Measurements from ENCODE around the gene GRAMD2B. TPM values are rescaled to one million over a fixed set of nuclear protein-coding genes. Genes with fewer than 3 reads are reported as not detected.

GRAMD2B gene
- total RNA-seq, 1 donor from 2014 or later = 8.9 TPM

- H3K27ac ChIP-seq (ENCODE audit: low read depth, low read length) = no peak overlapping the region
- H3K9me3 ChIP-seq (ENCODE audit: control insufficient read depth in 3 of 3, low read length in 3 of 3) = no peaks in the 10 kb centered on the region
- no peak overlapping the region for H3K4me3 ChIP-seq (ENCODE audit: low read length in 3 of 3)
- peaks cover 0 to 4% (median 3%) of the 10 kb centered on the region in 3 donors for H3K4me1 ChIP-seq (ENCODE audit: control insufficient read depth in 3 of 3, insufficient read depth in 3 of 3, low read length in 3 of 3)
- H3K27me3 ChIP-seq (ENCODE audit: control insufficient read depth in 3 of 3, insufficient read depth in 3 of 3, low read length in 3 of 3) = no peaks in the 10 kb centered on the region
- H3K9ac ChIP-seq (ENCODE audit: low read depth in 1 of 3, low read length in 3 of 3) = no peak overlapping the region
- no peaks in the 10 kb centered on the region for H3K36me3 ChIP-seq (ENCODE audit: control insufficient read depth in 3 of 3, insufficient read depth in 3 of 3, low read length in 3 of 3)
These were observed 20.2 kb downstream of the GRAMD2B start for GRCh38 chr5:126443374-126443851.

GRCh38 chr5:126444137-126444536 lies 20.9 kb downstream of the GRAMD2B start:
- no peak overlapping the region for H3K9ac ChIP-seq (ENCODE audit: low read depth in 1 of 3, low read length in 3 of 3)
- H3K27ac ChIP-seq (ENCODE audit: low read depth, low read length) = no peak overlapping the region
- H3K36me3 ChIP-seq (ENCODE audit: control insufficient read depth in 3 of 3, insufficient read depth in 3 of 3, low read length in 3 of 3) = no peaks in the 10 kb centered on the region
- no peaks in the 10 kb centered on the region for H3K27me3 ChIP-seq (ENCODE audit: control insufficient read depth in 3 of 3, insufficient read depth in 3 of 3, low read length in 3 of 3)
- peaks cover 0 to 4% (median 3%) of the 10 kb centered on the region in 3 donors for H3K4me1 ChIP-seq (ENCODE audit: control insufficient read depth in 3 of 3, insufficient read depth in 3 of 3, low read length in 3 of 3)
- no peaks in the 10 kb centered on the region for H3K9me3 ChIP-seq (ENCODE audit: control insufficient read depth in 3 of 3, low read length in 3 of 3)
- no peak overlapping the region for H3K4me3 ChIP-seq (ENCODE audit: low read length in 3 of 3)

- no peak overlapping the region for H3K27ac ChIP-seq (ENCODE audit: low read depth, low read length)
These were observed 22.4 kb downstream of the GRAMD2B start for GRCh38 chr5:126445502-126446174.

GRCh38 chr5:126446498-126447224 lies 23.5 kb downstream of the GRAMD2B start:
- H3K9ac ChIP-seq (ENCODE audit: low read depth in 1 of 3, low read length in 3 of 3) = no peak overlapping the region
- no peak overlapping the region for H3K27ac ChIP-seq (ENCODE audit: low read depth, low read length)
- H3K36me3 ChIP-seq (ENCODE audit: control insufficient read depth in 3 of 3, insufficient read depth in 3 of 3, low read length in 3 of 3) = no peaks in the 10 kb centered on the region
- H3K4me1 ChIP-seq (ENCODE audit: control insufficient read depth in 3 of 3, insufficient read depth in 3 of 3, low read length in 3 of 3) = peaks cover 0 to 5% (median 5%) of the 10 kb centered on the region in 3 donors
- no peaks in the 10 kb centered on the region for H3K9me3 ChIP-seq (ENCODE audit: control insufficient read depth in 3 of 3, low read length in 3 of 3)
- no peaks in the 10 kb centered on the region for H3K27me3 ChIP-seq (ENCODE audit: control insufficient read depth in 3 of 3, insufficient read depth in 3 of 3, low read length in 3 of 3)
- H3K4me3 ChIP-seq (ENCODE audit: low read length in 3 of 3) = no peak overlapping the region

More at GRCh38 chr5:126445502-126446174, 22.4 kb downstream of the GRAMD2B start:
- no peaks in the 10 kb centered on the region for H3K9me3 ChIP-seq (ENCODE audit: control insufficient read depth in 3 of 3, low read length in 3 of 3)
- no peaks in the 10 kb centered on the region for H3K36me3 ChIP-seq (ENCODE audit: control insufficient read depth in 3 of 3, insufficient read depth in 3 of 3, low read length in 3 of 3)
- H3K4me3 ChIP-seq (ENCODE audit: low read length in 3 of 3) = no peak overlapping the region
- H3K9ac ChIP-seq (ENCODE audit: low read depth in 1 of 3, low read length in 3 of 3) = no peak overlapping the region
- peaks cover 4 to 8% (median 5%) of the 10 kb centered on the region in 3 donors for H3K4me1 ChIP-seq (ENCODE audit: control insufficient read depth in 3 of 3, insufficient read depth in 3 of 3, low read length in 3 of 3)
- no peaks in the 10 kb centered on the region for H3K27me3 ChIP-seq (ENCODE audit: control insufficient read depth in 3 of 3, insufficient read depth in 3 of 3, low read length in 3 of 3)

GRCh38 chr5:126448720-126449119 lies 25.5 kb downstream of the GRAMD2B start:
- H3K4me1 ChIP-seq (ENCODE audit: control insufficient read depth in 3 of 3, insufficient read depth in 3 of 3, low read length in 3 of 3) = peaks cover 0 to 5% (median 5%) of the 10 kb centered on the region in 3 donors
- H3K27me3 ChIP-seq (ENCODE audit: control insufficient read depth in 3 of 3, insufficient read depth in 3 of 3, low read length in 3 of 3) = no peaks in the 10 kb centered on the region
- H3K9me3 ChIP-seq (ENCODE audit: control insufficient read depth in 3 of 3, low read length in 3 of 3) = no peaks in the 10 kb centered on the region
- no peak overlapping the region for H3K27ac ChIP-seq (ENCODE audit: low read depth, low read length)
- no peaks in the 10 kb centered on the region for H3K36me3 ChIP-seq (ENCODE audit: control insufficient read depth in 3 of 3, insufficient read depth in 3 of 3, low read length in 3 of 3)
- no peak overlapping the region for H3K9ac ChIP-seq (ENCODE audit: low read depth in 1 of 3, low read length in 3 of 3)
- no peak overlapping the region for H3K4me3 ChIP-seq (ENCODE audit: low read length in 3 of 3)

GRCh38 chr5:126449751-126450271 lies 26.6 kb downstream of the GRAMD2B start:
- no peaks in the 10 kb centered on the region for H3K36me3 ChIP-seq (ENCODE audit: control insufficient read depth in 3 of 3, insufficient read depth in 3 of 3, low read length in 3 of 3)
- no peak overlapping the region for H3K27ac ChIP-seq (ENCODE audit: low read depth, low read length)
- no peaks in the 10 kb centered on the region for H3K27me3 ChIP-seq (ENCODE audit: control insufficient read depth in 3 of 3, insufficient read depth in 3 of 3, low read length in 3 of 3)
- H3K4me3 ChIP-seq (ENCODE audit: low read length in 3 of 3) = peak overlapping the region in 2 of 3 donors; percentile 5 to 14
- H3K4me1 ChIP-seq (ENCODE audit: control insufficient read depth in 3 of 3, insufficient read depth in 3 of 3, low read length in 3 of 3) = peaks cover 0 to 5% (median 5%) of the 10 kb centered on the region in 3 donors
- H3K9ac ChIP-seq (ENCODE audit: low read depth in 1 of 3, low read length in 3 of 3) = peak overlapping the region in 1 of 3 donors; percentile 55
- H3K9me3 ChIP-seq (ENCODE audit: control insufficient read depth in 3 of 3, low read length in 3 of 3) = no peaks in the 10 kb centered on the region

GRCh38 chr5:126450346-126450745 lies 27.1 kb downstream of the GRAMD2B start:
- H3K9me3 ChIP-seq (ENCODE audit: control insufficient read depth in 3 of 3, low read length in 3 of 3) = no peaks in the 10 kb centered on the region
- peak overlapping the region in 1 of 3 donors; percentile 55 for H3K9ac ChIP-seq (ENCODE audit: low read depth in 1 of 3, low read length in 3 of 3)
- H3K4me3 ChIP-seq (ENCODE audit: low read length in 3 of 3) = no peak overlapping the region
- H3K27ac ChIP-seq (ENCODE audit: low read depth, low read length) = no peak overlapping the region
- H3K36me3 ChIP-seq (ENCODE audit: control insufficient read depth in 3 of 3, insufficient read depth in 3 of 3, low read length in 3 of 3) = no peaks in the 10 kb centered on the region
- peaks cover 0 to 5% (median 5%) of the 10 kb centered on the region in 3 donors for H3K4me1 ChIP-seq (ENCODE audit: control insufficient read depth in 3 of 3, insufficient read depth in 3 of 3, low read length in 3 of 3)
- H3K27me3 ChIP-seq (ENCODE audit: control insufficient read depth in 3 of 3, insufficient read depth in 3 of 3, low read length in 3 of 3) = no peaks in the 10 kb centered on the region

- no peak overlapping the region for H3K4me3 ChIP-seq (ENCODE audit: low read length in 3 of 3)
- H3K9me3 ChIP-seq (ENCODE audit: control insufficient read depth in 3 of 3, low read length in 3 of 3) = no peaks in the 10 kb centered on the region
- H3K27ac ChIP-seq (ENCODE audit: low read depth, low read length) = no peak overlapping the region
- H3K36me3 ChIP-seq (ENCODE audit: control insufficient read depth in 3 of 3, insufficient read depth in 3 of 3, low read length in 3 of 3) = no peaks in the 10 kb centered on the region
- no peaks in the 10 kb centered on the region for H3K27me3 ChIP-seq (ENCODE audit: control insufficient read depth in 3 of 3, insufficient read depth in 3 of 3, low read length in 3 of 3)
- H3K4me1 ChIP-seq (ENCODE audit: control insufficient read depth in 3 of 3, insufficient read depth in 3 of 3, low read length in 3 of 3) = peaks cover 0 to 5% (median 5%) of the 10 kb centered on the region in 3 donors
- H3K9ac ChIP-seq (ENCODE audit: low read depth in 1 of 3, low read length in 3 of 3) = no peak overlapping the region
These were observed 27.7 kb downstream of the GRAMD2B start for GRCh38 chr5:126450907-126451306.

GRCh38 chr5:126452477-126452876 lies 29.3 kb downstream of the GRAMD2B start:
- H3K4me3 ChIP-seq (ENCODE audit: low read length in 3 of 3) = no peak overlapping the region
- H3K36me3 ChIP-seq (ENCODE audit: control insufficient read depth in 3 of 3, insufficient read depth in 3 of 3, low read length in 3 of 3) = no peaks in the 10 kb centered on the region
- no peak overlapping the region for H3K9ac ChIP-seq (ENCODE audit: low read depth in 1 of 3, low read length in 3 of 3)
- H3K27me3 ChIP-seq (ENCODE audit: control insufficient read depth in 3 of 3, insufficient read depth in 3 of 3, low read length in 3 of 3) = no peaks in the 10 kb centered on the region
- H3K27ac ChIP-seq (ENCODE audit: low read depth, low read length) = no peak overlapping the region
- no peaks in the 10 kb centered on the region for H3K9me3 ChIP-seq (ENCODE audit: control insufficient read depth in 3 of 3, low read length in 3 of 3)
- H3K4me1 ChIP-seq (ENCODE audit: control insufficient read depth in 3 of 3, insufficient read depth in 3 of 3, low read length in 3 of 3) = peaks cover 0 to 5% (median 5%) of the 10 kb centered on the region in 3 donors

GRCh38 chr5:126454081-126454480 lies 30.9 kb downstream of the GRAMD2B start:
- Histone ChIP-seq H3K9me3 (ENCODE audit: control insufficient read depth in 3 of 3, low read length in 3 of 3) (no peaks in the 10 kb centered on the region), H3K27ac (ENCODE audit: low read depth, low read length) (no peak overlapping the region), H3K9ac (ENCODE audit: low read depth in 1 of 3, low read length in 3 of 3) (no peak overlapping the region), H3K36me3 (ENCODE audit: control insufficient read depth in 3 of 3, insufficient read depth in 3 of 3, low read length in 3 of 3) (no peaks in the 10 kb centered on the region), H3K27me3 (ENCODE audit: control insufficient read depth in 3 of 3, insufficient read depth in 3 of 3, low read length in 3 of 3) (no peaks in the 10 kb centered on the region), H3K4me1 (ENCODE audit: control insufficient read depth in 3 of 3, insufficient read depth in 3 of 3, low read length in 3 of 3) (peaks cover 0 to 5% (median 5%) of the 10 kb centered on the region in 3 donors), H3K4me3 (ENCODE audit: low read length in 3 of 3) (no peak overlapping the region)
